ENCODE results near the gene C11orf21.
"Not testable (repeated sequence)": the region's sequence is repeated elsewhere in the genome, so short reads cannot be mapped to it uniquely, and the experiment has no call there.

C11orf21 gene

DNA sequence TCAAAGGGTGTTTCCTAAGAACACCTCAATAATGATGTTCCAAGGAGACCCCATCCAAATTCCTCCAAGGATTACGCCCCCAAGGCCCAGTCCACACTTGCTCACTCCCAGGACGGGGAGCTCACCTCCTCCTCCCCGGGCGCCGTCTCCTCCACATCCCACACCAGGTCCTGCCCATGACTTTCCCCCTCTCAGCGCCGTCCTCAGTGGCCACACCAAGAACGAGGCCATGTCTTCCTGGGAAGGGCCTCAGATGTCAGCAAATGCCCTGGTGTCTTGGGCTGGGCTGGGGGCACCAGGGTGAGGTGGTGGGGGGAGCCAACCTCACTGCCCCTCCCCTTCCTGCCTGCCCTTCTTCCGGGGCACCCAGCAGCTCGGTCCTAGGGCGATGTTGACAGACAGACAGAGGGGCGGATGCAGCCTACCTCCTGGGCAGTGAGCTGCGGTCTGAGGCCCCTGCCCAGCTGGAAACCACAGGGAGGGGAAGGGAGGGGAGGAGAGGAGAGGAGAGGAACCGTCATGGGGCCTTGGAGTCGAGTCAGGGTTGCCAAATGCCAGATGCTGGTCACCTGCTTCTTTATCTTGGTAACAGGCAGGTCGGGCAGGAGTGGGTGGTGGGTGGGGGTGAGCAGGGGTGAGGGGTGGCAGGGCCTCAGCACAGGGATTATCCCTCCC is at the start of gene C11orf21, which contains the start of gene TSPAN32:
TSS of gene C11orf21 (minus strand) at position 288 of the 675 bp plus-strand sequence. CDS start at position 178, 110 bp downstream.
TSS of gene TSPAN32 (plus strand) at position 383 of the 675 bp plus-strand sequence. CDS start at position 520, 137 bp downstream.
- DNase-seq (ENCODE audit: low read depth in 4 of 4, low spot score in 1 of 4), result peak in 1 of 4 experiments; percentile 52

DNA sequence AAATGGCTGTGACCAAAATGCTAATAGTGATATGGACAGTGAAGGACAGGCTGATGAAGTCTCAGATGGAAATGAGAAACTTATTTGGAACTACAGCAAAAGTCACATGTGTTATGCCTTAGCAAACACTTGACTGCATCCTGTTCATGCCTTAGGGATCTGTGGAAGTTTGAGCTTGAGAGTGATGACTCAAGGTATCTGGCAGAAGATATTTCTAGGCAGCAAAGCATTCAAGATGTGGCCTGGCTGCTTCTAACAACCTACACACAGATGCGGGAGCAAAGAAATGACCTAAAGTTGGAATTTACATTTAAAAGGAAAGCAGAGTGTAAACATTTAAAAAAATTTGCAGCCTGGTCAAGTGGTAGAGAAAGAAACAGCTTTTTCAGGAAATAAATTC is 47.3 kb upstream of the C11orf21 start:
- no peak for DNase-seq (ENCODE audit: low read depth in 4 of 4, low spot score in 1 of 4)

DNA sequence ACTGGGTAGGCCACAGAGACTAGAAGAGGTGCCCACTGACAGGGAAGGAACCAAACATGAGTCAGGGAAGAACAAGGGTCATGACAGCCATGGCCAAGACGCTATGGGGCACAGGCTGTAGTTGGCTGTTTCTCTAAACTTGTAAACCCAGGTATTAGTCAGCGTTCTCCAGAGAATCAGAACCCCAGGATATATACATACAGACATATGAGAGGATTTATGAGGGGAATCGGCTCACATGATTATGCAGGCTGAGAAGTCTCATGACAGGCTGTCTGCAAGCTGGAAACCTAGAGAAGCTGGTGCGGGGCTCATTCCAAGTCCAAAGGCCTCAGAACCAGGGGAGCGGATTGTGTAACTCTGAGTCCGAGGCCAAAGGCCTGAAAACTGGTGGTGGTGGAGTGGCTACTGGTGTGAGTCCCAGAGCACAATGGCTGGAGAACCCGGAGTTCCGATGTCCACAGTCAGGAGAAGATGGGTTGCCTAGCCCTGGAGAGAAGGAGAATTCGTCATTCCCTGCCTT is 45.7 kb upstream of the C11orf21 start:
- DNase-seq (ENCODE audit: low read depth in 4 of 4, low spot score in 1 of 4), result no peak

DNA sequence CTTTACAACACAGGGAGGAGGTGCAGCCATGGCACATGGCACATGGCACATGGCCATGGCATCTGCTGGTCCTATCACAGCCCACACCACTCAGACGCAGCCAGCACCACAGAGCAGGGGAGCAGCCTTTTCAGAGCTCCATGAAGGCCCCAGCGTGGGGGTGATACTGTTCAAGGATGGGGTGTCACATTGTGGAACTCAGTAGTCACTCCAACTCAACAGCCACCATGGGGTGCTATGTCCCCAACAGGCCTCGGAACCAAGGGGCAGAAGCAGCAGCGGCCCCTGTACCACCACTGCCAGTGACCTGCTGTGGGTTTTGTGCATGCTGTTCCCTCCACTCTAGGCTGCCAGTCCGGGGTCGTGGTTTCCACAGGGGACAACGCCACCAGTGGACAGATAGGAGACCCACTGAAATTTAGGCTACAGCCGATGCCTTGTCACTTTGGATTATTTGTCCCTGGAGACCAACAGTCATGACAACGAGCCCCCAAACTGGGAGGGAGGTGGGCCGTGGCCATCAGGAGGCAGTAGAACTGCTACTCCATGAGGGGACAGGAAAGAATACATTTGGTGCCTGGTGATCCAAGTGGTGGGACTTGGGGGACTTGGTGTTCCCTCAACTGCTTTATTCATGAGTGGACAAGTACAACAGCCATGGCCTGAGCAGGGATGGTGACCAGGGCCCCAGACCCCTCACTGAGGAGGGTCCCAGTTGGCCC is 45.0 kb upstream of the C11orf21 start:
- no peak for DNase-seq (ENCODE audit: low read depth in 4 of 4, low spot score in 1 of 4)

DNA sequence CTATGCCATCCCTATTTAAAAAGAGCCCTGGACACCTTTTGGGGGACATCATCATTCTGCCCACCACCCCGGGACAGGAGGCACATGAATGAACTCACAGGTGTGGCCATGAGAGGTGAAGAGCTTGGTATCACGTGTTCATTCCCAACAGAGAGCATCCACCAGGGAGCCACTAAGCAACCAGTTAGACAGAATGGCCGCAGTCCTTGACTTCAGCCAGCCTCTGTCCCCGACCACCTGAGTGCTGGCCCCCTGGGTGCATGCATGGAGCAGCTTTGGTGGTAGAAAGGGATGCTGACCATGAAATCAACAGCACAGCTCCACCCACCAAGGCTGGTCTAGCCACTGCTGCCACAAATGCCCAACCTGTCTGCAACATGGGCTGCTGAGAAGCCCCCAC is 44.3 kb upstream of the C11orf21 start:
- DNase-seq (ENCODE audit: low read depth in 4 of 4, low spot score in 1 of 4), result no peak

DNA sequence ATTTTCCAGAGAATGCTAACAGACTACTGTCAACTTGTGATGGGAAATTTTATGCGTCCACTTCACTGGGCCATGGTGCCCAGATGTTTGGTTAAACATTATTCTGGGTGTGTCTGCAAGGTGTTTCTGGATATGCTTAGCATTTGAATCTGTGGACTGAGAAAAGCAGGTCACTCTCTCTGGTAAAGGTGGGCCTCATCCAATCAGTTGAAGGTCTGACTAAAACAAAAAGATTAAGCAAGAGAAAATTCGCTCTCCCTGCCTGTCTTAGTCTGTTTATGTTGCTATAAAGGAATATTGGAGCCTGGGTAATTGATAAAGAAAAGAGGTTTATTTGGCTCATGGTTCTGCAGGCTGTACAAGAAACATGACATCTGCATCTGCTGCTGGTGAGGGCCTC is 43.3 kb upstream of the C11orf21 start:
- DNase-seq (ENCODE audit: low read depth in 4 of 4, low spot score in 1 of 4), result no peak

DNA sequence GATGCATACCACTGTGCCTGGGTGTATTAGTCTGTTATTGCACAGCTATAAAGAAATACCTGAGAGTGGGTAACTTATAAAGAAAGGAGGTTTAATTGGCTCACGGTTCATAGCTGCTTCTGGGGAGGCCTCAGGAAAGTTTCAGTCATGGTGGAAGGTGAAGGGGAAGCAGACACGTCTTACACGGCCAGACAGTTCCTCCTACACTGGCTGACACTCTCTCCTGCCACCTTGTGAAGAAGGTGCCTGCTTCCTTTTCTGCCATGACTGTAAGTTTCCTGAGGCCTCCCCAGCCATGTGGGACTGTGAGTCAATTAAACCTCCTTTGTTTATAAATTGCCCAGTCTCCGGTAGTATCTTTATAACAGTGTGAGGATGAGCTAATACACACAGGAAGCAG is 41.8 kb upstream of the C11orf21 start:
- DNase-seq (ENCODE audit: low read depth in 4 of 4, low spot score in 1 of 4), result no peak

DNA sequence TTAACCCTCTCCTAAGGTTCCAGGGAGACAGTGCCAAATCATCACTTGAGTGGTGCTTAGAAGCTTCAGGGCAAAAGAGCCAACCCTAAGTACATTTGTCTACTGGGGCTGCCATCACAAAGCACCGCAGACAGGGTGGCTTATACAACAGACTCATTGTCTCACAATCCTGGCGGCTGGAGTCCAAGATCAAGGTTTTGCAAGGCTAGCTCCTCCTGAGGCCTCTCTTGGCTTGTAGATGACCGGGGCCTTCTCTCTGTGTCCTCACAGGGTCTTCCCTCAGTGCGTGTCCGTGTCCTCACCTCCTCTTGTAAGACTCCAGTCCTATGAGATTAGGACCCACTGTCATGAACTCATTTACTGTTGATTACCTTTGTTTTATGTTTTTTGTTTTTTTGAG is 41.3 kb upstream of the C11orf21 start:
- DNase-seq (ENCODE audit: low read depth in 4 of 4, low spot score in 1 of 4), result no peak

DNA sequence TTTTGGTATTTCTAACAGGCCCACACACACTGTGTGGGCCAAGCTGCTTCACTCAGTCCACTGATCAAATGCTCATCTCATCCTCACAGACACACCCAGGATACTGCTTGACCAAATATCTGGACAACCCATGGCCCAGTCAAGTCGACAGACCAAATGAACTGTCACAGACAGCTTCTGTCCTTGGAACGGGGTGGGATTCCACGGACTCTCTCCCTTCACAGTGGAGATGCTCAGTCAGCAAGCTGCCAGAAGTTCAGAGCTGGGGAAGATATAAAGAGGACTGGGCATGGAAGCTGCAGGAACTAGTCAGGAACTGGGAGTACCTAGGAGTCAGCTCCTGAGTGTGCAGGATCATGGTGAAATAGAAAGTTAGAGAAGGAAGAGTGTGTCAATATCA is 40.8 kb upstream of the C11orf21 start:
- DNase-seq (ENCODE audit: low read depth in 4 of 4, low spot score in 1 of 4), result no peak

DNA sequence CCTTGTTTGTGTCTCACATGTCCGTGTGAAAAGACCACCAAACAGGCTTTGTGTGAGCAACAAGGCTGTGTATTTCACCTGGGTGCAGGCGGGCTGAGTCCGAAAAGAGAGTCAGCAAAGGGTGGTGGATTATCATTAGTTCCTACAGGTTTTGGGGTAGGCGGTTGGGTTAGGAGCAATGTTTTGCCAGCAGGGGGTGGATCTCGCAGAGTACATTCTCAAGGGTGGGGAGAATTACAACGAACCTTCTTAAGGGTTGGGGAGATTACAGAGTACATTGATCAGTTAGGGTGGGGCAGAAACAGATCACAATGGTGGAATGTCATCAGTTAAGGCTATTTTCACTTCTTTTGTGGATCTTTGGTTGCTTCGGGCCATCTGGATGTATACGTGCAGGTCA is 37.0 kb upstream of the C11orf21 start:
- DNase-seq (ENCODE audit: low read depth in 4 of 4, low spot score in 1 of 4), result not testable (repeated sequence)

DNA sequence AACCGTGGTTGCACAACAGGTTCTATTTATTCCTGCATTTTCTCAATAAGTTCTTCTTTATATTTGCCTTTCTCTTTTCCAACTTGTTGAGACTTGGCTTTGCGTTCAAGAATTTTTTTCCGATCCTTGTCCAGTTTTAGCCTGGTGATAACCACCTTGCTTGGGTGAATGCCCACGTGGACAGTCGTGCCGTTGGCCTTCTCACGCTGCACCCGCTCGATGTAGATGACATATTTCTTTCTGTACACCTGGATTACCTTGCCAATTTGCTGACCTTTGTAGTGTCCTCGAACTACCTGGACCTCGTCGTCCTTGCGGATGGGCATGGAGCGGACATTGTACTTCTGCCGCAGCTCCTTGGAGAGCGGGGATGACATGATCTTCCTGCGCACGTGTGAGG is 33.6 kb upstream of the C11orf21 start:
- not testable (repeated sequence) for DNase-seq (ENCODE audit: low read depth in 4 of 4, low spot score in 1 of 4)

DNA sequence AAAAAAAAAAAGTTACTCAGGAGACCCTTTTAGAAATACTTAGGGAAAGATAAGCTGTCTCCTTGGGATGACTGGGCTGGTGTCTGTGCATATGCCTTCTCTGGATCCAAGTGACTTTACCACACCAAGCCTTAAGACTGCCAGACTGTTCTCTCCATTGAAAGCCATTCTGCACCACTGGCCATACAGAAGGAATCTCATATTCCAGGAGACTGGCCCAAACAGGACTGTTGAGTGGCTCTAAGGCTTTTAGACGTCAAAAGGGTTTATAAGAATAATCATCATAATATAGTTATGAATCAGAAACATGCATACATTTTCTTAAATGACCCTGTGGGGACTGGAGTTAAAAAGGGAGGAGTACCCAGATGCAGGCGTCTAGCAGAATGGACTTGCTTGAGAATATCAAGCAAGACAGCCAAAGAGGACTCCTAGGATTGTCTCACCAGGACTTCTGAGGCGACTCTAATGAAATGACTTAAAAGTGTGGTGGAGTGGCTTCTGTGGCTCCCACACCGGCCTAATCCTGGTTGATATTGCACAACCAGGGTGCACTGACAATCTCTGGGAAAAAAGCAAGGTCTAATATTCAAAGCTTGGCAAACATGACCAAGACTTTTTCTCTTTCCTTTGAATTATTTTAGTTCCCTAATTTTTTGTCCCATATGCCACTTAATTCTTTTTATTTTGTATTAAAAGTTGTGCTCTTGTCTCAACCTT is 31.9 kb upstream of the C11orf21 start:
- DNase-seq (ENCODE audit: low read depth in 4 of 4, low spot score in 1 of 4), result not testable (repeated sequence)

DNA sequence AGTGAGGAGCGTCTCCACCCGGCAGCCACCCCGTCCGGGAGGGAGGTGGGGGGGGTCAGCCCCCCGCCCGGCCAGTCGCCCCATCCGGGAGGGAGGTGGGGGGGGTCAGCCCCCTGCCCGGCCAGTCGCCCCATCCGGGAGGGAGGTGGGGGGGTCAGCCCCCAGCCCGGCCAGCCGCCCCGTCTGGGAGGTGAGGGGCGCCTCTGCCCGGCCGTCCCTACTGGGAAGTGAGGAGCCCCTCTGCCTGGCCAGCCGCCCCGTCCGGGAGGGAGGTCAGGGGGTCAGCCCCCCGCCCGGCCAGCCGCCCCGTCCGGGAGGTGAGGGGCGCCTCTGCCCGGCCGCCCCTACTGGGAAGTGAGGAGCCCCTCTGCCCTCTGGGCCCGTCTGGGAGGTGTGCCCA is 30.9 kb upstream of the C11orf21 start:
- not testable (repeated sequence) for DNase-seq (ENCODE audit: low read depth in 4 of 4, low spot score in 1 of 4)

DNA sequence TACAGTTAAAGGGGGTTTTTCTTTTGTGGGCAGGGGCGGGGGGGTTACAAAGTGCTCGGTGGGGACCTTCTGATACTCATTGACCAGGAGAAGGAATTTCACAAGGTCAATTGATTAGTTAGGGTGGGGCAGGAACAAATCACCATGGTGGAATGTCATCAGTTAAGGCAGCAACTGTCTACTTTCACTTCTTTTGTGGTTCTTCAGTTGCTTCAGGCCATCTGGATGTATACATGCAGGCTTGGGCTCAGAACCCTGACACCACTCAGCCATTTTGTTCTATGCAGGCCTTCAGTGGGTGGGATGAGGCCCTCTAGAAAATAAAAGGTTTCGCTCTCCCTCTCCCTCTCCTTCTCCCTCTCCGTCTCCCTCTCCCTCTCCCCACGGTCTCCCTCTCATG is 29.7 kb upstream of the C11orf21 start:
- no peak for DNase-seq (ENCODE audit: low read depth in 4 of 4, low spot score in 1 of 4)

DNA sequence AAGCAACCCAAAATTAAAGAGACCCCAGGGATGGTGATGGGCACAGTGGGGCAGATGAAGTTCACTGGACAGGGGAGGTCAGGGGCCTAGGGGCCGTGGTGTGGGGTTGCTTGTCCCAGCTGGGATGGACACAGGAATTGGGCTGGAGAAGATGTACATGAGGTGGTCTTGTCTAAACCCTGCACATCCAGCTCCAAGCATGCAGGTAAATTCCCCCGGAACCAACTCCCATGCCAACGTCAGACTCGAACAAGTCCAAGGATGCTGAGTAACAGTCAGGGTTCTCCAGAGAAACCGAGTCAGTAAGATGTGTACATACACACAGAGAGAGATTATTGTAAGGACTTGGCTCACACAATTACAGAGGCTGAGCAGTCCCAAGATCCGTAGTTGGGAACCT is 29.0 kb upstream of the C11orf21 start:
- DNase-seq (ENCODE audit: low read depth in 4 of 4, low spot score in 1 of 4), result no peak

DNA sequence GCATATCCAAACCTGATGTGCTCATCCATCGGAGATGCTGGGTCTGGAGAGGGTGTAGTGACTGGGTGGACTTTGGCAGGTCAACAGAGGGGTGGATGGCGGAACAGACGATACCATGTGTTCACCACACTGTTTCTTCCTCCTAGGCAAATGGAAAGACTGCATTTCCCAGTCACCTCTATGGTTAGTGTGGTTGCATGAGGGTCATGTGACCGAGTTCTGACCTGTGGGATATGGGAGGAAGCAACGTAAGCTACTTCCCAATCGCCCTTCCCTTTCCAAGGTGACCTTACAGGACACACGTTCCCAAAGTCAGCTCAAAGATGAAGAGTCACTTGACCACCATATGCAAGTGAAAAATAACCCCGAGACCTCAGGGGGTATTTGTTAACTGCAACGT is 27.8 kb upstream of the C11orf21 start:
- DNase-seq (ENCODE audit: low read depth in 4 of 4, low spot score in 1 of 4), result no peak

DNA sequence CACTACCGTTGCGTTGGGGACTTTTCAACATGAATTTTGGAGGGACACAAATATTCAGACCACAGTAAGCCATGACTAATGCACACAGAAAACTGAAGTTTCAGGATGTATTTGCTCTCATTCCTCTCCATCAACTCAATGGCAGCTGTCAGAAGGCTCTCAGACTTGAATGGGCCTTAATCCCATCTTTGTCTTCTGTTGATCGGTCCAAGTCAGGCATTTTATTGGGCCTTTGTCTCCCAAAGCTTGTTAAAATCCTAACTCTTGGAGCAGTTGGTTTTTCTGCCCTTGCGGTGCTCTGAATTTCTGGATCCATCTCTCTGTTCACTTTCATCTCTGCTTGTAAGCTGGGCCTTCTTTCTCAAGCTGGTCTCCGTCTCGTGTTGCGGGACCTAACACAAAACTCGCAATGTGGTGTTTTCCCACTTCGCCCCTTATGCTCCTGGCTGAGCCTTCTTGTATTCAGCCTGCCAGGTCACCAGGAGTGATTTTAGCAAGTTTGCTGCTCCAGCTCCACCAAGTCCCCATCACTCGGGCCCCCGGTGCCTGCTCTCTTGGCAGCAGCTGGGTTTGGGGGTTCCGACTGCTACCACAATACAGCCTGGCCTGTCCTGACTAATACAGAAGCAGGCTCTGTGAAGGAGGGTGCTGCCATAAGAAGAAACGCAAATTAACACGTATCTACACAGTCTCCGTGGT is 27.1 kb upstream of the C11orf21 start:
- DNase-seq (ENCODE audit: low read depth in 4 of 4, low spot score in 1 of 4), result no peak

DNA sequence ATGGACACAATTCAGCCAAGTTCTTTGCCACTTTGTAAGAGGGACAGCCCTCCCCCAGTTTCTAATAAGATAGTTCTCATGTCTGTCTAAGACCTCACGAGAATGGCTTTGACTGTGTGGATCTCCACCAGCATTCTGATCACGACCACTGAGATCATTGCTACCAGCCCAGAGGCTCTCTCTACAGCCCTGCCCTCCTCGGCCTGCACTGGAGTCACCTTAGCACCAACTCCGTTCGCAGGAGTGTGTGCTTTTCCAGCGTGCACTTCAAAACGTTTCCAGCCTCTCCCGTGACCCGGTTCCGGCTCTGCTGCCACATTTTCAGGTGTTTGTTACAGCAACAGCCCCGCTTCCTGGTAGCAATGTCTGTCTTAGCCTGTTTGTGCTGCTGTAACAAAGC is 26.3 kb upstream of the C11orf21 start:
- no peak for DNase-seq (ENCODE audit: low read depth in 4 of 4, low spot score in 1 of 4)

DNA sequence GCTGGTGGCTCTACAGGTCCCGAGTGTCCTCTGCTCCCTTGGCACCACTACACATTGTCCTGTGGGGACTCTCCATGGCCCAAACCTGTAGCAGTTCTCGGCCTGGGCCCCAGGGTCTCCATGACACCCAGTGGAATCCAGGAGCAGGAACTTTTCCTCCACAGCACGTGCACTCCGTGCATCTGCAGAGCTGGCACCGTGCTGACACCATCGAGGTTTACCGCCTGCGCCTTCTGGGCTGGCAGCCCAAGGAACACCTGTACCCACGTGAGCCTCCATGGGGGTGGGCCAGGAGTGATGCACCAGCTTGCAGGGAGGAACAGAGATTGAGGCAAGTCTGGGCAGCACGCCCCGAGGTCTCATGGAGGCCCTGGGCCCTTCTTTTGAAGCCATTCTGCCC is 25.3 kb upstream of the C11orf21 start:
- DNase-seq (ENCODE audit: low read depth in 4 of 4, low spot score in 1 of 4), result no peak

DNA sequence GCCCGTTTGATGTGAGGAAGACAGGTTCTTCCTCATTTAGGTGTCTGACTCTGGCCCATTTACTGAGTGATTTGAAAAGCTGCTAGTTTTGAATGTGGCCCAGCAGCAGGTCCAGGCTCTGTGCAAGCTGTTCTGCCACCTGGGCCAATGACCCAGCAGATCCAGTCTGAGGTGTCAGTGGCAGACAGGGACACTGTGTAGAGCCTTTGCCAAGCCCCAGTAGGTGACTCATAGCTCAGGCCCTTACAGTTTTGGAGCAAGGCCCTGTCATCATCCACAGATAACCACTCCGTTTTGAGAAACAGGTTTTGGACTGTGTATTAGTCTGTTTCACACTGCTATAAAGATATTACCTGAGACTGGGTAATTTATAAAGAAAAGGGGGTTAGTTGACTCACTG is 24.0 kb upstream of the C11orf21 start:
- no peak for DNase-seq (ENCODE audit: low read depth in 4 of 4, low spot score in 1 of 4)

DNA sequence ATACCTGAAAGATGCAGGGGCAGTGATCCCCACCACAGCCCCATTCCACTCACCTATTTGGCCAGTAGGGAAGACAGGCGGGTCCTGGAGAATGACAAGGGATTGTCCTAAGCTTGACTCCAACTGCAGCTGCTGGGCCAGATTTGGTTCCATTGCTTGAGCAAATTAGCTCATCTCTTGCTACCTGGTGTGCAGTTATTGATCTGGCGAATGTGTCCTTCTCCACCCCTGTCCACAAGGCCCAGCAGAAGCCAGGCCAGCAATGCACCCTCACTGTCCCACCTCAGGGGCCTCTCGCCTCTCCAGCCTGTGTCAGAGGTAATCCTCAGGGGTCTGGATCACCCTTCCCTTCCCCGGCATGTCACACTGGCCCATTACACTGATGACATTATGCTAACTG is 23.4 kb upstream of the C11orf21 start:
- DNase-seq (ENCODE audit: low read depth in 4 of 4, low spot score in 1 of 4), result no peak

Measured in stimulated activated CD4-positive, alpha-beta T cell treated with anti-CD3 and anti-CD28 coated beads, Interleukin-1b, Interleukin-23, amount 100 ng/mL, for 24 hours (primary cell).